ENCODE data around the gene COTL1.

DNA sequence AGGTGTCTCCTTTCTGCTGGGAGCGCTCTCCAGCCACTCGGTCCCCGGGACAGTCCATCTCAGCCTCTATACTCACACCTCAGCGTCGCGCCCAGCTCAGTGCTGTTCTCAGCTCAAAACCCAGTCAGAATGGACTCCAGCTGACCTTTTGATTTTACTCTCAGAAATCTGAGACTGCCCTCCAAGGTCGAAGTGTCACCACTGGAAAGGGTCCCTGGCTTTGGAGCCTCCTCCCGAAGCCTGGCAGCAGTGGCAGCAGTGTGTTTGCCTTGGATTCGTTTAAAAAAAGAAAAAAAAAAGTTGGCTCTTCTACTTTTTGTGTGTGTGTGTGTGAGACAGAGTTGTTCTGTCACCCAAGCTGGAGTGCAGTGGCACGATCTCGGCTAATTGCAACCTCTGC, 40.8 kb upstream of the COTL1 start:
- TF ChIP-seq CHD2 (IDR thresholded peaks at IDR 0.05; ENCODE audit: low read length, partially characterized antibody) (no peak), RNF2 (IDR thresholded peaks at IDR 0.05; ENCODE audit: borderline replicate concordance, low read depth) (no peak), USF2 (IDR thresholded peaks at IDR 0.05) (no peak), POLR2A (IDR thresholded peaks at IDR 0.05; ENCODE audit: low read length) (no peak), NFE2L2 (conservative IDR thresholded peaks at IDR 0.05; ENCODE audit: low read length) (no peak), RAD21 (conservative IDR thresholded peaks at IDR 0.05 in 1 of 2, IDR thresholded peaks at IDR 0.05 in 1 of 2) (no peak), TP53 (CRISPR knock-in tag; IDR thresholded peaks at IDR 0.05) (no peak), CHD4 (IDR thresholded peaks at IDR 0.05; ENCODE audit: borderline replicate concordance) (no peak), KDM1A (IDR thresholded peaks at IDR 0.05; ENCODE audit: low read depth) (no peak), RARB (CRISPR knock-in tag; IDR thresholded peaks at IDR 0.05) (no peak), SMC3 (IDR thresholded peaks at IDR 0.05) (no peak)
- TF ChIP-seq, protein P1, sequence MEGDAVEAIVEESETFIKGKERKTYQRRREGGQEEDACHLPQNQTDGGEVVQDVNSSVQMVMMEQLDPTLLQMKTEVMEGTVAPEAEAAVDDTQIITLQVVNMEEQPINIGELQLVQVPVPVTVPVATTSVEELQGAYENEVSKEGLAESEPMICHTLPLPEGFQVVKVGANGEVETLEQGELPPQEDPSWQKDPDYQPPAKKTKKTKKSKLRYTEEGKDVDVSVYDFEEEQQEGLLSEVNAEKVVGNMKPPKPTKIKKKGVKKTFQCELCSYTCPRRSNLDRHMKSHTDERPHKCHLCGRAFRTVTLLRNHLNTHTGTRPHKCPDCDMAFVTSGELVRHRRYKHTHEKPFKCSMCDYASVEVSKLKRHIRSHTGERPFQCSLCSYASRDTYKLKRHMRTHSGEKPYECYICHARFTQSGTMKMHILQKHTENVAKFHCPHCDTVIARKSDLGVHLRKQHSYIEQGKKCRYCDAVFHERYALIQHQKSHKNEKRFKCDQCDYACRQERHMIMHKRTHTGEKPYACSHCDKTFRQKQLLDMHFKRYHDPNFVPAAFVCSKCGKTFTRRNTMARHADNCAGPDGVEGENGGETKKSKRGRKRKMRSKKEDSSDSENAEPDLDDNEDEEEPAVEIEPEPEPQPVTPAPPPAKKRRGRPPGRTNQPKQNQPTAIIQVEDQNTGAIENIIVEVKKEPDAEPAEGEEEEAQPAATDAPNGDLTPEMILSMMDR (IDR thresholded peaks at IDR 0.05), result no peak
- TF ChIP-seq, protein P2, sequence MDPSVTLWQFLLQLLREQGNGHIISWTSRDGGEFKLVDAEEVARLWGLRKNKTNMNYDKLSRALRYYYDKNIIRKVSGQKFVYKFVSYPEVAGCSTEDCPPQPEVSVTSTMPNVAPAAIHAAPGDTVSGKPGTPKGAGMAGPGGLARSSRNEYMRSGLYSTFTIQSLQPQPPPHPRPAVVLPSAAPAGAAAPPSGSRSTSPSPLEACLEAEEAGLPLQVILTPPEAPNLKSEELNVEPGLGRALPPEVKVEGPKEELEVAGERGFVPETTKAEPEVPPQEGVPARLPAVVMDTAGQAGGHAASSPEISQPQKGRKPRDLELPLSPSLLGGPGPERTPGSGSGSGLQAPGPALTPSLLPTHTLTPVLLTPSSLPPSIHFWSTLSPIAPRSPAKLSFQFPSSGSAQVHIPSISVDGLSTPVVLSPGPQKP (IDR thresholded peaks at IDR 0.05; ENCODE audit: low read depth, low read length), result no peak

All from A549 (cell line).